Kasumi-1 (cell line): Measurements from ENCODE around the gene NOX3.

Experiments
- DNase-seq, 2 experiments: peaks; one replicate each; lab custom pipeline; 2025; lab: John Stamatoyannopoulos, UW

Gene NOX3

GRCh38 chr6:155432293-155432692, 23.3 kb downstream of the NOX3 start:
- DNase-seq, result no peak

- no peak for DNase-seq
These were observed 26.2 kb downstream of the NOX3 start for GRCh38 chr6:155429321-155429893.

GRCh38 chr6:155426408-155426945, 29.2 kb downstream of the NOX3 start:
- no peak for DNase-seq

- no peak for DNase-seq
These were observed 31.5 kb downstream of the NOX3 start for GRCh38 chr6:155424181-155424580.

- no peak for DNase-seq
These were observed 33.0 kb downstream of the NOX3 start for GRCh38 chr6:155422635-155423034.

- no peak for DNase-seq
These were observed 35.1 kb downstream of the NOX3 start for GRCh38 chr6:155420492-155420891.

- DNase-seq, result no peak
These were observed 36.5 kb downstream of the NOX3 start for GRCh38 chr6:155419161-155419560.

GRCh38 chr6:155418017-155418761, 37.5 kb downstream of the NOX3 start:
- peak; percentile 21 to 30 for DNase-seq

- DNase-seq, result no peak
These were observed 38.2 kb downstream of the NOX3 start for GRCh38 chr6:155417454-155417853.

GRCh38 chr6:155415953-155416352, 39.7 kb downstream of the NOX3 start:
- DNase-seq, result no peak

GRCh38 chr6:155414049-155414448, 41.6 kb downstream of the NOX3 start:
- DNase-seq, result no peak

- DNase-seq, result no peak
These were observed 43.3 kb downstream of the NOX3 start for GRCh38 chr6:155412335-155412734.

GRCh38 chr6:155411154-155412052, 44.2 kb downstream of the NOX3 start:
- no peak for DNase-seq

GRCh38 chr6:155409391-155409790, 46.2 kb downstream of the NOX3 start:
- DNase-seq, result no peak

- DNase-seq, result no peak
These were observed 46.7 kb downstream of the NOX3 start for GRCh38 chr6:155408981-155409380.

- no peak for DNase-seq
These were observed 47.4 kb downstream of the NOX3 start for GRCh38 chr6:155408231-155408630.

- no peak for DNase-seq
These were observed 48.8 kb downstream of the NOX3 start for GRCh38 chr6:155406801-155407200.

GRCh38 chr6:155404937-155405336, 50.7 kb downstream of the NOX3 start:
- no peak for DNase-seq

- DNase-seq, result no peak
These were observed 52.9 kb downstream of the NOX3 start for GRCh38 chr6:155402656-155403304.

GRCh38 chr6:155400654-155400965, 55.0 kb downstream of the NOX3 start:
- DNase-seq, result no peak

GRCh38 chr6:155399745-155400653, 55.6 kb downstream of the NOX3 start:
- DNase-seq, result no peak
